ENCODE results near the gene BTG1. TPM values are rescaled to one million over a fixed set of nuclear protein-coding genes. Genes with fewer than 3 reads are reported as not detected.
"Not testable (repeated sequence)": the region's sequence is repeated elsewhere in the genome, so short reads cannot be mapped to it uniquely, and the experiment has no call there.

BTG1 gene
- total RNA-seq, 2 experiments from 2014 or later: 102 to 133 TPM

DNA sequence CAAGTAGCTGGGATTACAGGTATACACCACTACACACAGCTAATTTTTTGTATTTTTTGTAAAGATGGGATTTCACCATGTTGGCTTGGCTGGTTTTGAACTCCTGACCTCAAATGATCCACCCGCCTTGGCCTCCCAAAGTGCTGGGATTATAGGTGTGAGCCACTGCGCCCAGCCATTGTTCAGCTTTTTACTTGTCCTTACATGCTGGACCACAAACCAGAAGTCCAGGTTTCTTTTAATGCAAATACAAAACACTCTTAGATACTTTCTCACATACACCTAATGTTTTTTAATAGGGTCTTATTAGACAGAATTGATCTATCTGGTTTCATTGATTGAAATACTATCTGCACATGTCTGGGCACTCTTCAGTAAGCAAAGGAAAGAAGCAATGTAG, 40.5 kb downstream of the BTG1 start:
- Mint-ChIP-seq H3K9me3 (peaks cover 5% of the 10 kb centered on the region), H3K36me3 (ENCODE audit: low read depth) (peaks cover 5% of the 10 kb centered on the region), H3K27me3 (no peaks in the 10 kb centered on the region), H3K4me1 (peaks cover 42% of the 10 kb centered on the region), H3K4me3 (no peak overlapping the region), H3K27ac (no peak overlapping the region)
- DNase-seq: no peak
- CTCF ChIA-PET: no interaction called here
- POLR2A ChIA-PET: no interaction called here

GRCh38 chr12:92102606-92103005, 43.0 kb downstream of the BTG1 start:
- Mint-ChIP-seq H3K4me3 (no peak overlapping the region), H3K4me1 (peaks cover 26% of the 10 kb centered on the region), H3K36me3 (ENCODE audit: low read depth) (peaks cover 11% of the 10 kb centered on the region), H3K27me3 (no peaks in the 10 kb centered on the region), H3K9me3 (peaks cover 13% of the 10 kb centered on the region), H3K27ac (no peak overlapping the region)
- ChIA-PET CTCF (interaction anchor here (0.9 kb wide), 1 partner anchor 403 kb away, joined by 3 read pairs; no protein-coding TSS in a partner anchor), POLR2A (no interaction called here)
- DNase-seq: no peak

DNA sequence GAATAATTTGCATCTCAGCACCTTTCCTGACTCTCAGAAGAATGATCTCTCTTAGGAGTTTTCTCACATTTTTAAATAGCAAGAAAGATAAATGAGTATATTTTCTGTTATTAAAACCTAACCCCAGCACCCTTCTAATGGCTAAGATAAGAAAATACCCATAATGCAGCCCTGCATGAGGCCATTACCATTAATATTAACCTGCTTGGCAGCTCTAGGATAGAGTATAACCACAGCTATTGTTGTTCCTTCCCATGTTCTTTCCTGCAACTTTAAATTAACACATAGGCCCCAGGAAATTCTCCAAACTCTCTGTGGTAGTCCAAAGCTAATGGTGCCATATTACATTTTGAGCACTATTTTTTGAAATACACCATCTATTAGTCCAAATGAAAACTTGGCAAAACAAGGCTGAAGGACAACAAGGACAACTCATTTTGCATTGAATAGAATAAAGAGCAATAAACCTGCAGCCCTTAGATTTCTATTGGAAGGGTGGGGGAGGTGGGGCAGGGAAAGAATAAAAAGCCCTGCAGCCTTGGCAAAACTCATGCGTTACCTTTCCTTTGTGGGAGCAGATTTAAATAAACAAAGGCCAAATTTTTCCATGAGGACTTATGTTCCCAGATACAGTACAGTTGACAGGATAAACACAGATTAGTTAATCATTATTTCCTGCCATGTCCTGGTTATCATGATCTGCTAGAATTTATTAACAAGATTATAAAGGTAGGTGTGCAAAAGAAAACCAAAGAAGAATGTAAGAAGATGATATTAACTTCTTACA, 46.9 kb downstream of the BTG1 start:
- Mint-ChIP-seq H3K4me1 (peaks cover 13% of the 10 kb centered on the region), H3K27ac (no peak overlapping the region), H3K36me3 (ENCODE audit: low read depth) (peaks cover 9% of the 10 kb centered on the region), H3K9me3 (peaks cover 13% of the 10 kb centered on the region), H3K4me3 (no peak overlapping the region), H3K27me3 (no peaks in the 10 kb centered on the region)
- DNase-seq: no peak
- ChIA-PET POLR2A (interaction anchor here (1.3 kb wide), 1 partner anchor 47 kb away, joined by 4 read pairs; the partner anchor contains the start of gene BTG1), CTCF (interaction anchor here (0.9 to 1.3 kb wide), 3 partner anchors 8 to 32 kb away, joined by 3 to 5 read pairs (median 3); no protein-coding TSS in a partner anchor)

GRCh38 chr12:92096346-92097136, 49.1 kb downstream of the BTG1 start:
- peaks cover 13% of the 10 kb centered on the region for H3K4me1 Mint-ChIP-seq
- H3K27me3 Mint-ChIP-seq: no peaks in the 10 kb centered on the region
- no peak for DNase-seq
- peaks cover 9% of the 10 kb centered on the region for H3K36me3 Mint-ChIP-seq (ENCODE audit: low read depth)
- ChIA-PET CTCF (interaction anchor here (0.6 to 1.5 kb wide), 4 partner anchors 9 to 74 kb away, joined by 3 read pairs; no protein-coding TSS in a partner anchor), POLR2A (no interaction called here)
- no peak overlapping the region for H3K27ac Mint-ChIP-seq
- H3K4me3 Mint-ChIP-seq: no peak overlapping the region
- H3K9me3 Mint-ChIP-seq: peaks cover 13% of the 10 kb centered on the region

DNA sequence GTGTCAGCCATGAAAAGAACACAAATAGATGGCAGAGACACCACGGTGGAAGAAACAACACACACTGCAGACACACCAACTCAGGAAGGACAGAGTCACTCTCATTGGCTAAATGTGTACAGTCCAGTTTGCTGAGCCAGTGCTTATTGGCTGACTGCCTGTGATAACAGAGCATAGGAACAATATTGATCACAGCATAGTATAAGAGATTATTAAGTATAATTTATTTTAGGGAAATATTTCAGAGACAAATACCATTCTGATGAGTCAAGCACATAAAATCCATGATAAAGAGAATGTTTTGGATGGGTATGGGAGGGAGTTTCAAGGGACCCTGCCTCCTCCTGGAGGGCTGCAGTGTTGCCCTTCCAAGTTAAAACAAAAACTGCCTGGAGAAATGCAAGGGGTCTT, 50.9 kb downstream of the BTG1 start:
- no peak for DNase-seq
- ChIA-PET POLR2A (no interaction called here), CTCF (no interaction called here)
- H3K27me3 Mint-ChIP-seq: no peaks in the 10 kb centered on the region
- H3K27ac Mint-ChIP-seq: peak overlapping the region; percentile 26
- peaks cover 6% of the 10 kb centered on the region for H3K36me3 Mint-ChIP-seq (ENCODE audit: low read depth)
- no peak overlapping the region for H3K4me3 Mint-ChIP-seq
- peaks cover 5% of the 10 kb centered on the region for H3K9me3 Mint-ChIP-seq
- H3K4me1 Mint-ChIP-seq: peaks cover 13% of the 10 kb centered on the region

DNA sequence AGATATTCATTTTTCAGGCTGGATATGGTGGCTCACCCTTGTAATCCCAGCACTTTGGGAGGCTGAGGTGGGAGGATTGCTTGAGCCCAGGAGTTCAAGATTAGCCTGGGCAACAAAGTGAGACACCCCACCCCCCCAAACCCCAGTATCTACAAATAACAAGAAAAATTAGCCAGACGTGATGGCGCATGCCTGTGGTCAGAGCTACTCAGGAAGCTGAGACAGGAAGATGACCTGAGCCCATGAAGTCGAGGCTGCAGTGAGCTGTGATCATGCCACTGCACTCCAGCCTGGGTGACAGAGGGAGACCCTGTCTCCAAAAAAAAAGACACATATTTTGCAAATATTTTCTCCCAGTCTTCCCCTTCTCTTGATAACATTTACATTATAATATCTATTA, 51.3 kb downstream of the BTG1 start:
- peaks cover 13% of the 10 kb centered on the region for H3K4me1 Mint-ChIP-seq
- H3K27ac Mint-ChIP-seq; H3K27me3 Mint-ChIP-seq; H3K4me3 Mint-ChIP-seq; H3K36me3 Mint-ChIP-seq (ENCODE audit: low read depth); H3K9me3 Mint-ChIP-seq; POLR2A ChIA-PET; CTCF ChIA-PET; DNase-seq: not testable (repeated sequence)

Data from activated CD4-positive, alpha-beta T cell treated with anti-CD3 and anti-CD28 coated beads, Interleukin-2, amount 10 ng/mL, durations not matched to agents 7 days and 5 days (primary cell).